Measurements from ENCODE around the gene STPG1.

The STPG1 gene

GRCh38 chr1:24317956-24318614, 95.5 kb downstream of the STPG1 start:
- no peak for DNase-seq (ENCODE audit: low read depth)

- no peak for DNase-seq (ENCODE audit: low read depth)
Observed at GRCh38 chr1:24317081-24317480, 96.5 kb downstream of the STPG1 start.

GRCh38 chr1:24316645-24317044, 96.9 kb downstream of the STPG1 start:
- DNase-seq (ENCODE audit: low read depth): no peak

- DNase-seq (ENCODE audit: low read depth): no peak
Observed at GRCh38 chr1:24315391-24315790, 98.2 kb downstream of the STPG1 start.

GRCh38 chr1:24311741-24312140, 101.8 kb downstream of the STPG1 start:
- no peak for DNase-seq (ENCODE audit: low read depth)

GRCh38 chr1:24311234-24311633, 102.3 kb downstream of the STPG1 start:
- no peak for DNase-seq (ENCODE audit: low read depth)

GRCh38 chr1:24309762-24310485, 103.7 kb downstream of the STPG1 start:
- no peak for DNase-seq (ENCODE audit: low read depth)

- no peak for DNase-seq (ENCODE audit: low read depth)
Observed at GRCh38 chr1:24308365-24309015, 105.1 kb downstream of the STPG1 start.
